Measurements from ENCODE around the gene CAMK2G. TPM values are rescaled to one million over a fixed set of nuclear protein-coding genes. Genes with fewer than 3 reads are reported as not detected.

Gene CAMK2G
- total RNA-seq, 1 experiment from 2014 or later, result 41.4 TPM

GRCh38 chr10:73839276-73839966 is 34.9 kb downstream of the CAMK2G start:
- in situ Hi-C loops (cut with HindIII; ENCODE audit: low pct_unique_long_range_greater_than_20kb, low sequenced_read_pairs), result no loop called here
- Histone ChIP-seq H3K27ac (ENCODE audit: low read length) (no peak overlapping the region), H3K27me3 (ENCODE audit: control insufficient read depth, insufficient read depth, low read length) (no peaks in the 10 kb centered on the region), H3K9me3 (ENCODE audit: control insufficient read depth, insufficient read depth, low read depth, low read length) (no peaks in the 10 kb centered on the region), H3K4me3 (ENCODE audit: low read depth in 2 of 2, low read length in 2 of 2) (no peak overlapping the region), H3K36me3 (ENCODE audit: control insufficient read depth, insufficient read depth, low read length) (no peaks in the 10 kb centered on the region; the same call in 1 of the 2 replicates), H3K4me1 (ENCODE audit: control insufficient read depth, insufficient read depth, low read length) (no peaks in the 10 kb centered on the region)
- no TSS peak for BruUV-seq (replicated peaks)
- ChIA-PET CTCF (interaction anchor here (0.6 kb wide), 1 partner anchor 58 kb away, joined by 3 read pairs; no protein-coding TSS in a partner anchor), POLR2A (no interaction called here)
- DNase-seq (ENCODE audit: low read depth, low spot score), result no peak
- TF ChIP-seq REST (IDR thresholded peaks at IDR 0.05; ENCODE audit: insufficient read depth in 1 of 2, low read depth in 2 of 2, low read length in 1 of 2) (no peak), POLR2AphosphoS5 (IDR thresholded peaks at IDR 0.05; ENCODE audit: low read depth, low read length) (no peak), CTCF (IDR thresholded peaks at IDR 0.05) (no peak), TCF7L2 (IDR thresholded peaks at IDR 0.05; ENCODE audit: low read depth, low read length) (no peak), SIN3A (IDR thresholded peaks at IDR 0.05; ENCODE audit: borderline replicate concordance, insufficient read depth, low read depth, low read length) (no peak)
- no peak for ATAC-seq
- intact Hi-C loops (cut with micrococcal nuclease; ENCODE audit: unreplicated experiment), result no loop called here

GRCh38 chr10:73838827-73839226 is 35.5 kb downstream of the CAMK2G start:
- in situ Hi-C loops (cut with HindIII; ENCODE audit: low pct_unique_long_range_greater_than_20kb, low sequenced_read_pairs) (no loop called here), intact Hi-C loops (cut with micrococcal nuclease; ENCODE audit: unreplicated experiment) (no loop called here)
- no peaks in the 10 kb centered on the region; the same call in 1 of the 2 replicates for H3K36me3 ChIP-seq (ENCODE audit: control insufficient read depth, insufficient read depth, low read length)
- POLR2A ChIA-PET, result no interaction called here
- H3K4me3 ChIP-seq (ENCODE audit: low read depth in 2 of 2, low read length in 2 of 2), result no peak overlapping the region
- CTCF ChIA-PET, result interaction anchor here (0.6 kb wide), 1 partner anchor 57 kb away, joined by 3 read pairs; no protein-coding TSS in a partner anchor
- no peaks in the 10 kb centered on the region for H3K4me1 ChIP-seq (ENCODE audit: control insufficient read depth, insufficient read depth, low read length)
- no peak overlapping the region for H3K27ac ChIP-seq (ENCODE audit: low read length)
- ATAC-seq (peak; percentile 40; the same call in 1 of the 2 replicates), DNase-seq (ENCODE audit: low read depth, low spot score) (no peak)
- BruUV-seq (replicated peaks), result no TSS peak
- no peaks in the 10 kb centered on the region for H3K27me3 ChIP-seq (ENCODE audit: control insufficient read depth, insufficient read depth, low read length)
- TF ChIP-seq POLR2AphosphoS5 (IDR thresholded peaks at IDR 0.05; ENCODE audit: low read depth, low read length), result no peak
- no peak for TF ChIP-seq TCF7L2 (IDR thresholded peaks at IDR 0.05; ENCODE audit: low read depth, low read length)
- TF ChIP-seq SIN3A (IDR thresholded peaks at IDR 0.05; ENCODE audit: borderline replicate concordance, insufficient read depth, low read depth, low read length), result no peak
- H3K9me3 ChIP-seq (ENCODE audit: control insufficient read depth, insufficient read depth, low read depth, low read length), result no peaks in the 10 kb centered on the region

GRCh38 chr10:73838008-73838567 is 36.3 kb downstream of the CAMK2G start:
- no peak for TF ChIP-seq SIN3A (IDR thresholded peaks at IDR 0.05; ENCODE audit: borderline replicate concordance, insufficient read depth, low read depth, low read length)
- no peak for TF ChIP-seq CTCF (IDR thresholded peaks at IDR 0.05)
- TF ChIP-seq POLR2AphosphoS5 (IDR thresholded peaks at IDR 0.05; ENCODE audit: low read depth, low read length), result no peak
- TF ChIP-seq TCF7L2 (IDR thresholded peaks at IDR 0.05; ENCODE audit: low read depth, low read length), result no peak
- TF ChIP-seq REST (IDR thresholded peaks at IDR 0.05; ENCODE audit: insufficient read depth in 1 of 2, low read depth in 2 of 2, low read length in 1 of 2), result no peak
- ChIA-PET POLR2A (no interaction called here), CTCF (no interaction called here)
- Histone ChIP-seq H3K27me3 (ENCODE audit: control insufficient read depth, insufficient read depth, low read length) (no peaks in the 10 kb centered on the region), H3K4me3 (ENCODE audit: low read depth in 2 of 2, low read length in 2 of 2) (no peak overlapping the region), H3K4me1 (ENCODE audit: control insufficient read depth, insufficient read depth, low read length) (no peaks in the 10 kb centered on the region), H3K9me3 (ENCODE audit: control insufficient read depth, insufficient read depth, low read depth, low read length) (no peaks in the 10 kb centered on the region), H3K27ac (ENCODE audit: low read length) (no peak overlapping the region), H3K36me3 (ENCODE audit: control insufficient read depth, insufficient read depth, low read length) (no peaks in the 10 kb centered on the region; the same call in 1 of the 2 replicates)
- in situ Hi-C loops (cut with HindIII; ENCODE audit: low pct_unique_long_range_greater_than_20kb, low sequenced_read_pairs) (no loop called here), intact Hi-C loops (cut with micrococcal nuclease; ENCODE audit: unreplicated experiment) (no loop called here)
- ATAC-seq (no peak), DNase-seq (ENCODE audit: low read depth, low spot score) (no peak)
- BruUV-seq (replicated peaks), result no TSS peak

All from Panc1 (cell line).